Panc1 (cell line): ENCODE measurements around the gene EHBP1. TPM values are rescaled to one million over a fixed set of nuclear protein-coding genes. Genes with fewer than 3 reads are reported as not detected.

ENCODE experiments used
- ATAC-seq: fragments of 200-7000 bp; cut with Tn5 transposase; 2 replicates; pipeline ENCODE4 v1.9.1; 2020; ENCODE audit warnings: mild to moderate bottlenecking, moderate library complexity
- BruUV-seq: library from RNA; stranded (reverse); fragments of 400-500 nt; replicated peaks from 2 replicates; lab custom pipeline; 2021; lab: Mats Ljungman, UMichigan
- CTCF ChIA-PET: fragments of 300-600 bp; sonication (Branson Sonifier 250); formaldehyde crosslinking; loops from one replicate; lab custom pipeline; 2022; ENCODE audit warnings: antibody characterized with exemption; lab: Charles Lee
- POLR2A ChIA-PET: fragments of 300-600 bp; sonication (Branson Sonifier 250); formaldehyde crosslinking; loops from one replicate; lab custom pipeline; 2022; ENCODE audit warnings: antibody characterized with exemption; lab: Charles Lee
- DNase-seq: peaks from one replicate; pipeline ENCODE4 v3.0.0-alpha.2; 2010; ENCODE audit warnings: low read depth, low spot score
- H3K27ac ChIP-seq: 2 replicates; pipeline ENCODE4 v1.5.1; 2011; ENCODE audit warnings: mild to moderate bottlenecking, low read length, inconsistent platforms
- H3K27me3 ChIP-seq: fragments of 200-500 bp; sonication (Bioruptor generic); 2 replicates; pipeline ENCODE4 v1.6.0; 2014; ENCODE audit warnings: low read length, inconsistent platforms; ENCODE audit not compliant: control insufficient read depth, insufficient read depth
- H3K36me3 ChIP-seq: fragments of 200-500 bp; sonication (Bioruptor generic); 2 replicates; pipeline ENCODE4 v1.5.1; 2014; ENCODE audit warnings: inconsistent platforms, mild to moderate bottlenecking, low read length, moderate library complexity; ENCODE audit not compliant: control insufficient read depth, insufficient read depth
- H3K4me1 ChIP-seq: 2 replicates; pipeline ENCODE4 v1.5.1; 2011; ENCODE audit warnings: inconsistent platforms, mild to moderate bottlenecking, low read length, moderate library complexity; ENCODE audit not compliant: control insufficient read depth, insufficient read depth
- H3K4me3 ChIP-seq, 2 experiments: 2 replicates each; pipeline ENCODE4 v1.5.1; 2011 to 2012; ENCODE audit warnings: low read depth in 2 of 2, low read length in 2 of 2, mild to moderate bottlenecking in 2 of 2, inconsistent platforms in 1 of 2, moderate library complexity in 1 of 2
- H3K9me3 ChIP-seq: fragments of 200-500 bp; sonication (Bioruptor generic); 2 replicates; pipeline ENCODE4 v1.5.1; 2014; ENCODE audit warnings: low read depth, mild to moderate bottlenecking, inconsistent platforms, low read length, moderate library complexity; ENCODE audit not compliant: control insufficient read depth, insufficient read depth
- CTCF ChIP-seq: fragments of 450-650 bp; IDR thresholded peaks from 2 replicates; pipeline ENCODE4 v1.5.1; 2017; ENCODE audit warnings: mild to moderate bottlenecking
- POLR2AphosphoS5 ChIP-seq: IDR thresholded peaks from 2 replicates; pipeline ENCODE4 v1.6.1; 2012; ENCODE audit warnings: mild to moderate bottlenecking, low read depth, low read length, moderate library complexity
- REST ChIP-seq, 2 experiments: IDR thresholded peaks; 2 replicates each; pipeline ENCODE4 v1.6.1; 2011 to 2012; ENCODE audit warnings: low read depth in 2 of 2, control low read depth in 1 of 2, low read length in 1 of 2, mild to moderate bottlenecking in 1 of 2, moderate library complexity in 1 of 2; ENCODE audit not compliant: insufficient read depth in 1 of 2
- SIN3A ChIP-seq: IDR thresholded peaks from 2 replicates; pipeline ENCODE4 v1.6.1; 2012; ENCODE audit warnings: low read depth, mild to moderate bottlenecking, low read length, moderate library complexity, borderline replicate concordance; ENCODE audit not compliant: insufficient read depth
- TCF7L2 ChIP-seq: IDR thresholded peaks from 2 replicates; pipeline ENCODE4 v1.6.1; 2011; ENCODE audit warnings: mild to moderate bottlenecking, low read depth, low read length, inconsistent platforms
- in situ Hi-C: cut with HindIII; loops from 2 replicates; pipeline ENCODE4 v1.10.0; 2016; ENCODE audit warnings: low sequenced_read_pairs, low pct_unique_long_range_greater_than_20kb
- intact Hi-C: fragments of 100-400 bp; cut with micrococcal nuclease; formaldehyde crosslinking; loops from one replicate; pipeline ENCODE4 v1.10.0; 2022; ENCODE audit not compliant: unreplicated experiment
- total RNA-seq: library from RNA; stranded (reverse); gene quantifications from one replicate; pipeline ENCODE4 v1.2.1, GENCODE V29; 2021; ENCODE audit not compliant: unreplicated experiment

EHBP1 gene
- total RNA-seq, 1 experiment from 2014 or later, result 46.1 TPM

GRCh38 chr2:62919041-62919440, 213.5 kb downstream of the EHBP1 start:
- in situ Hi-C loops, result no loop called here
- no peak for ATAC-seq
- CTCF ChIA-PET, result no interaction called here
- Histone ChIP-seq H3K4me1 (no peaks in the 10 kb centered on the region), H3K27me3 (no peaks in the 10 kb centered on the region), H3K27ac (no peak overlapping the region), H3K36me3 (no peaks in the 10 kb centered on the region), H3K9me3 (no peaks in the 10 kb centered on the region), H3K4me3 (no peak overlapping the region)
- TF ChIP-seq REST (IDR thresholded peaks at IDR 0.05; ENCODE audit: insufficient read depth in 1 of 2, low read depth in 2 of 2, low read length in 1 of 2), result no peak
- no peak for TF ChIP-seq CTCF
- TF ChIP-seq SIN3A, result no peak
- TF ChIP-seq POLR2AphosphoS5, result no peak
- no peak for DNase-seq
- BruUV-seq, result no TSS peak
- intact Hi-C loops, result no loop called here
- POLR2A ChIA-PET, result no interaction called here

- BruUV-seq, result no TSS peak
- ChIA-PET POLR2A (no interaction called here), CTCF (no interaction called here)
- ATAC-seq (no peak), DNase-seq (no peak)
- intact Hi-C loops, result no loop called here
- H3K27me3 ChIP-seq, result no peaks in the 10 kb centered on the region
- in situ Hi-C loops, result no loop called here
- no peaks in the 10 kb centered on the region for H3K9me3 ChIP-seq
- H3K27ac ChIP-seq, result no peak overlapping the region
- TF ChIP-seq TCF7L2, result no peak
- no peak for TF ChIP-seq POLR2AphosphoS5
- TF ChIP-seq REST (IDR thresholded peaks at IDR 0.05; ENCODE audit: insufficient read depth in 1 of 2, low read depth in 2 of 2, low read length in 1 of 2), result no peak
- TF ChIP-seq CTCF, result no peak
- TF ChIP-seq SIN3A, result no peak
- no peaks in the 10 kb centered on the region for H3K36me3 ChIP-seq
- no peak overlapping the region for H3K4me3 ChIP-seq
- no peaks in the 10 kb centered on the region for H3K4me1 ChIP-seq
These were observed 214.6 kb downstream of the EHBP1 start for GRCh38 chr2:62920070-62920469.
